A673 (cell line): ENCODE data around the gene TBL2. TPM values are rescaled to one million over a fixed set of nuclear protein-coding genes. Genes with fewer than 3 reads are reported as not detected.

Source experiments
- BruUV-seq: library from RNA; stranded (reverse); fragments of 400-500 nt; replicated peaks from 2 replicates; lab custom pipeline; 2021; lab: Mats Ljungman, UMichigan
- CTCF ChIA-PET: fragments of 300-600 bp; sonication (Branson Sonifier 250); formaldehyde crosslinking; loops from one replicate; lab custom pipeline; 2022; ENCODE audit warnings: antibody characterized with exemption; lab: Charles Lee
- POLR2A ChIA-PET: fragments of 300-600 bp; sonication (Branson Sonifier 250); formaldehyde crosslinking; loops from one replicate; lab custom pipeline; 2022; ENCODE audit warnings: antibody characterized with exemption; ENCODE audit not compliant: low non-redundant PET; lab: Charles Lee
- DNase-seq: peaks from one replicate; pipeline ENCODE4 v3.0.0-alpha.2; 2015; ENCODE audit warnings: low spot score
- H3K27ac ChIP-seq: fragments of 200-600 bp; sonication (generic); 2 replicates; pipeline ENCODE4 v1.5.1; 2016; ENCODE audit warnings: mixed run types, low read depth, mild to moderate bottlenecking, mixed read lengths, antibody characterized with exemption, low read length; ENCODE audit not compliant: poor library complexity, severe bottlenecking
- H3K27me3 ChIP-seq: fragments of 200-600 bp; sonication (generic); replicated peaks from 2 replicates; pipeline ENCODE4 v1.6.1; 2017; ENCODE audit warnings: mixed run types, low read depth, mild to moderate bottlenecking, mixed read lengths, antibody characterized with exemption, low read length; ENCODE audit not compliant: insufficient read depth, poor library complexity
- H3K36me3 ChIP-seq: fragments of 200-600 bp; sonication (generic); 2 replicates; pipeline ENCODE4 v1.6.1; 2016; ENCODE audit warnings: mixed run types, mild to moderate bottlenecking, mixed read lengths, antibody characterized with exemption, low read length; ENCODE audit not compliant: insufficient read depth, poor library complexity, severe bottlenecking
- H3K4me1 ChIP-seq: fragments of 200-600 bp; sonication (generic); 2 replicates; pipeline ENCODE4 v1.6.1; 2017; ENCODE audit warnings: mixed run types, mild to moderate bottlenecking, mixed read lengths, antibody characterized with exemption, low read length; ENCODE audit not compliant: insufficient read depth, poor library complexity, severe bottlenecking
- H3K4me3 ChIP-seq: fragments of 200-600 bp; sonication (generic); 2 replicates; pipeline ENCODE4 v1.5.1; 2016; ENCODE audit warnings: low read depth, mixed run types, mild to moderate bottlenecking, mixed read lengths, low read length; ENCODE audit not compliant: poor library complexity, severe bottlenecking
- H3K9me3 ChIP-seq: fragments of 200-600 bp; sonication (generic); 2 replicates; pipeline ENCODE4 v1.6.1; 2016; ENCODE audit warnings: mixed run types, low read depth, mild to moderate bottlenecking, mixed read lengths, antibody characterized with exemption, low read length; ENCODE audit not compliant: poor library complexity, severe bottlenecking
- CTCF ChIP-seq: fragments of 300-800, 200-600 bp; sonication (generic); conservative IDR thresholded peaks from 2 replicates; pipeline ENCODE4 v1.5.1; 2017; ENCODE audit warnings: low read depth, mild to moderate bottlenecking, antibody characterized with exemption, low read length, moderate library complexity, mixed read lengths
- EZH2 ChIP-seq: fragments of 200-600 bp; sonication (generic); IDR thresholded peaks from 2 replicates; pipeline ENCODE4 v1.6.1; 2017; ENCODE audit warnings: borderline replicate concordance, low read depth, mild to moderate bottlenecking, mixed read lengths, antibody characterized with exemption, low read length; ENCODE audit not compliant: poor library complexity, severe bottlenecking
- intact Hi-C: fragments of 100-400 bp; cut with micrococcal nuclease; formaldehyde crosslinking; loops from one replicate; pipeline ENCODE4 v1.10.0; 2022; ENCODE audit not compliant: unreplicated experiment
- total RNA-seq: library from RNA; stranded (reverse); gene quantifications from 2 replicates; pipeline ENCODE4 v1.2.3, GENCODE V29; 2021

TBL2 gene
- total RNA-seq, 1 experiment from 2014 or later, result 51.9 TPM

DNA sequence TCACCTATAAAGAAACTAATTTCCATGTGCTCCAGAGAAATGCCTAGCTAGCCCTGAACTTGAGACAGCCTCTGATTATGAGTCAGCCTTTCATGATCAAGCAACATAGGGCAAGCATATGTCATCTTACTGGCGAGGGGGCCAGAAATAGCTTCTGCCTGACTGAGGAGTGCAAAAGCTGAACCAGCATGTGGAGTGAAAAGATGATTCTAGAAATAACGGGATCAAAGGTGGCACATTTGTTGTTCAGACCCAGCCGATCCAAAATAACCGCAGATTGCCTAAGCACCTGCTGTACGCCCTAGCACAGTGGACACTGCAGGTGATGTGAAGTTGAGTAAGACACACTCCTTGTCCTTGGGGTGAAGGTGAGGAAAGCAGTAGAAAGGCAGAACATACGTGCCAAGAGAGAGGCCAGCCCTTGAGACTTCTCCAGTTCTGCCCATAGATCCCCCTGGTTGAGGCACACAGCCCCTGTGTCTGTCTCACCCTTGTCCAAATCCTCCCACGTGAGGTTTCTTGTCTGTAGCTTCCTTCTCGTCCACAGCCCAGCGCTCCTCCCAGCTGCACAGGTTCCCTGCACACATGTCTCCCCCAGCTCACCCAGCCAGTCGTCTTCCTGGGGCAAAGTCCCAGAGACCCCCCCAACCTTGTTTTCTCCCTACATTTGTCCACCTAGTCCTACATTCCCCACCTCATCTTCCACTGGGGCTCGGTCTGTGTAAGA lies 18.1 kb downstream of the TBL2 start:
- BruUV-seq, result no TSS peak
- TF ChIP-seq CTCF (no peak), EZH2 (no peak)
- POLR2A ChIA-PET, result no interaction called here
- no peaks in the 10 kb centered on the region for H3K36me3 ChIP-seq
- no peak overlapping the region for H3K27ac ChIP-seq
- H3K4me1 ChIP-seq, result peaks cover 11% of the 10 kb centered on the region
- CTCF ChIA-PET, result no interaction called here
- no peak for DNase-seq
- intact Hi-C loops, result no loop called here
- no peaks in the 10 kb centered on the region for H3K27me3 ChIP-seq
- no peak overlapping the region for H3K4me3 ChIP-seq
- no peaks in the 10 kb centered on the region for H3K9me3 ChIP-seq

- peak; percentile 83 for DNase-seq
These were observed 20.8 kb downstream of the TBL2 start, which contains the start of gene BCL7B for GRCh38 chr7:73557397-73558257. Gene BCL7B (minus strand): TSS chr7:73557690. CDS start chr7:73557578, 112 bp downstream.

More at GRCh38 chr7:73557397-73558257, 20.8 kb downstream of the TBL2 start, which contains the start of gene BCL7B:
- Histone ChIP-seq H3K9me3 (no peaks in the 10 kb centered on the region), H3K36me3 (peaks cover 12% of the 10 kb centered on the region), H3K4me3 (peak within 1 kb of the TSS; percentile 90), H3K27me3 (no peaks in the 10 kb centered on the region), H3K27ac (peak within 1 kb of the TSS; percentile 100), H3K4me1 (peaks cover 11% of the 10 kb centered on the region)
- BruUV-seq, result TSS peak; percentile 68
- ChIA-PET CTCF (no interaction called here), POLR2A (interaction anchor here (0.7 kb wide), 1 partner anchor 244 kb away, joined by 3 read pairs; no protein-coding TSS in a partner anchor)
- intact Hi-C loops, result loop anchor here (2.0 kb wide), 1 partner anchor 35 kb away; the partner anchor contains the start of gene BAZ1B
- no peak for TF ChIP-seq CTCF
- TF ChIP-seq EZH2, result no peak
